ENCODE results near the gene FAM222A. TPM values are rescaled to one million over a fixed set of nuclear protein-coding genes. Genes with fewer than 3 reads are reported as not detected.

The FAM222A gene
- 0.27 TPM for total RNA-seq (2013)
- polyA plus RNA-seq (under 1 TPM in 1 of 3 donors, not detected in 2; 0.09 TPM), polyA minus RNA-seq (0.28 and 0.40 TPM in 2 replicates), total RNA-seq (5.2 to 28.2 (median 9.6) reads per million in 11 experiments)

- Mint-ChIP-seq H3K27ac (peak within 1 kb of the TSS in 1 of 7 donors; percentile 6), H3K9me3 (no peaks in the 10 kb centered on the region), H3K4me1 (peaks cover 5% of the 10 kb centered on the region), H3K27me3 (ENCODE audit: low read depth in 3 of 3) (peaks cover 54 to 75% (median 71%) of the 10 kb centered on the region in 3 donors), H3K4me3 (peak within 1 kb of the TSS; percentile 73 to 85), H3K36me3 (no peaks in the 10 kb centered on the region)
- Histone ChIP-seq H3K4me1 (ENCODE audit: control insufficient read depth in 1 of 2, insufficient read depth in 2 of 2, low read length in 2 of 2) (peaks cover 8 to 13% of the 10 kb centered on the region in 2 donors), H3K9ac (ENCODE audit: insufficient read depth, low read length, poor library complexity, severe bottlenecking) (no peak within 1 kb of the TSS), H3K79me2 (ENCODE audit: insufficient read depth, low read length) (no peaks in the 10 kb centered on the region), H3K36me3 (replicated peaks in 1 of 2; ENCODE audit: control insufficient read depth in 1 of 2, insufficient read depth in 2 of 2, low read length in 2 of 2) (no peaks in the 10 kb centered on the region), H3K9me3 (replicated peaks in 1 of 2; ENCODE audit: control insufficient read depth in 1 of 2, insufficient read depth in 1 of 2, low read length in 2 of 2) (peaks cover 0 to 4% of the 10 kb centered on the region in 2 donors), H4K20me1 (ENCODE audit: insufficient read depth, low read length) (no peaks in the 10 kb centered on the region), H3K27me3 (ENCODE audit: control insufficient read depth in 2 of 2, insufficient read depth in 2 of 2, low read length in 2 of 2) (peaks cover 14 to 65% of the 10 kb centered on the region in 2 donors), H3K4me2 (replicated peaks; ENCODE audit: extremely low read depth, low read length, poor library complexity, severe bottlenecking) (peak within 1 kb of the TSS; percentile 98), H3K27ac (ENCODE audit: low read depth in 1 of 2, low read length in 2 of 2) (no peak within 1 kb of the TSS), H2AFZ (ENCODE audit: insufficient read depth, low read depth, low read length, poor library complexity, severe bottlenecking) (peak within 1 kb of the TSS; percentile 86), H3K4me3 (replicated peaks in 1 of 3; ENCODE audit: low read depth in 2 of 3, low read length in 3 of 3) (peak within 1 kb of the TSS; percentile 42 to 80 (median 57))
- no peak for TF ChIP-seq CTCF (IDR thresholded peaks at IDR 0.05)
- peak; percentile 90 to 96 (median 95) for DNase-seq
- intact Hi-C loops (cut with micrococcal nuclease) = loop anchor here (5.0 to 10.0 kb wide), 3 partner anchors 141 to 236 kb away; partner anchors contain the start of genes KCTD10 (in 2 of the 2), UBE3B (in 2 of the 2), MMAB (in 1 of the 2) and MVK (in 1 of the 2)
- under 1% methylated on average over 84 of the region's 88 CpGs for WGBS (ENCODE audit: insufficient coverage)
These were observed at the start of gene FAM222A for GRCh38 chr12:109713187-109714070. TSS of gene FAM222A (plus strand) at chr12:109713825. CDS start at chr12:109744147, 30,322 bp downstream.

DNA sequence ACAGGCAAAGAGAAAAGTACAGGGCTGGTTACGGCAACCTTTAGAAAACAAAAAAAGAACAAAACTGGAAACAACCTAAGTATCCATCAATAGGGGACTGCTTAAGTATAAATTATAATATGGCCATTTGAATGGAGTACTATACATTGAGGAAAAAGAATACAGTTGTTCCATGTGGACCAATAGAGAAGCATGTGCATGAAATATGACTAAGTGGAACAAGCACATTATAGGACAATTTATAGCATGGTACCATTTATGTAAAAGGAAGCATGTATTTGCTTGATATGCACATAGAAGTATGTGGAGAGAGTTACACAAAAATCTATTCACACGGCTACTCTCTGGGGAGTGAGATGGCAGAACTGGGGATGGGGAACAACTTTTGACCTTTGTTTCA lies 49.2 kb upstream of the FAM222A start:
- intact Hi-C loops (cut with micrococcal nuclease) = no loop called here
- H3K9me3 ChIP-seq (replicated peaks in 1 of 2; ENCODE audit: control insufficient read depth in 1 of 2, insufficient read depth in 1 of 2, low read length in 2 of 2) = no peaks in the 10 kb centered on the region
- H3K27me3 Mint-ChIP-seq (ENCODE audit: low read depth in 3 of 3) = peaks cover 6 to 20% (median 10%) of the 10 kb centered on the region in 3 donors
- peaks cover 0 to 2% (median 0%) of the 10 kb centered on the region in 7 donors for H3K9me3 Mint-ChIP-seq
- no peak overlapping the region for H3K9ac ChIP-seq (ENCODE audit: insufficient read depth, low read length, poor library complexity, severe bottlenecking)
- H3K4me2 ChIP-seq (replicated peaks; ENCODE audit: extremely low read depth, low read length, poor library complexity, severe bottlenecking) = no peak overlapping the region
- H3K36me3 ChIP-seq (replicated peaks in 1 of 2; ENCODE audit: control insufficient read depth in 1 of 2, insufficient read depth in 2 of 2, low read length in 2 of 2) = no peaks in the 10 kb centered on the region
- no peaks in the 10 kb centered on the region for H4K20me1 ChIP-seq (ENCODE audit: insufficient read depth, low read length)
- H2AFZ ChIP-seq (ENCODE audit: insufficient read depth, low read depth, low read length, poor library complexity, severe bottlenecking) = no peak overlapping the region
- no peak overlapping the region for H3K4me3 Mint-ChIP-seq
- peak overlapping the region in 1 of 7 donors; percentile 24 for H3K27ac Mint-ChIP-seq
- WGBS (ENCODE audit: insufficient coverage) = no CpG with 5 or more reads among the region's 2 CpGs
- H3K4me1 ChIP-seq (ENCODE audit: control insufficient read depth in 1 of 2, insufficient read depth in 2 of 2, low read length in 2 of 2) = no peaks in the 10 kb centered on the region
- DNase-seq = no peak
- H3K79me2 ChIP-seq (ENCODE audit: insufficient read depth, low read length) = no peaks in the 10 kb centered on the region
- no peak for TF ChIP-seq CTCF (IDR thresholded peaks at IDR 0.05)
- H3K4me1 Mint-ChIP-seq = no peaks in the 10 kb centered on the region
- no peak overlapping the region for H3K4me3 ChIP-seq (replicated peaks in 1 of 3; ENCODE audit: low read depth in 2 of 3, low read length in 3 of 3)
- no peak overlapping the region for H3K27ac ChIP-seq (ENCODE audit: low read depth in 1 of 2, low read length in 2 of 2)
- H3K36me3 Mint-ChIP-seq = no peaks in the 10 kb centered on the region
- H3K27me3 ChIP-seq (ENCODE audit: control insufficient read depth in 2 of 2, insufficient read depth in 2 of 2, low read length in 2 of 2) = no peaks in the 10 kb centered on the region
